ENCODE results near the gene EYS. TPM values are rescaled to one million over a fixed set of nuclear protein-coding genes. Genes with fewer than 3 reads are reported as not detected.

EYS gene
- total RNA-seq, 1 experiment from 2014 or later: not detected

DNA sequence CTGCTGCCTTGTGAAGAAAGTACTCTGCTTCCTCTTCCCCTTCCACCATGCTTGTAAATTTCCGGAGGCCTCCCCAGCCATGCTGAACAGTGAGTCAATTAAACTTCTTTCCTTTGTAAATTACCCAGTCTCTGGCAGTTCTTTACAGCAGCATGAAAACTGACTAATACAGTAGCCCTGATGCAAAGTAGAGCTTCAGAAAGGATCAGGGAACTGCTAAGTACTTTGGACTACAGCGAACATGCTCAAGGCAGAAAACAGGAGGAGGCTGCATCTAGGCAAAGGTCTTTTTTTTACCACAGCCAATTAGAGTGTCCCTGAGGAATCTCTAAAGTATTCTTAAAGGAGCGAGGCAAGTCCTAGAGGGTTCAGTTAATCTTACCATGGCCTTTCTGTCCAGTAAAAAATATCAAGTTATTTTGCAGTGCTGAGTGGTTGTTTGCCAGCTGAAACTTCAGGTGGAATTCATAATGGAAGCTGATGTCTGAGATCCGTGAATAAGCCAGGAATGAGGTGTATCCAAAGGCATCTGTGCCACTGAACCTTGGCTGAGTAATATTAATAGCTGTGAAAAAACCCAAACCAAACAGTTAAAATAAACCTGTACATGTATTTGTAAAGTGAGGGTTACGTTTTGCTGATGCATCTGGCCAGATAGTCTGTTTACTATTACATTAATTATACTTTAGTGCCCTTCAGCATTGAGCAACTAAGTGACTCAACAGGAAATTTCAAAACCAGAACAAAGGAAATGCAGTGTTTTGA lies 1901.0 kb downstream of the EYS start:
- H3K27ac ChIP-seq (ENCODE audit: low read depth, low read length): no peak overlapping the region
- H3K4me2 ChIP-seq (ENCODE audit: low read length): peak overlapping the region; percentile 19
- no peaks in the 10 kb centered on the region for H3K79me2 ChIP-seq (ENCODE audit: insufficient read depth, low read length)
- ChIA-PET POLR2A (interaction anchor here (2.2 kb wide), 1 partner anchor 11 kb away, joined by 7 read pairs; no protein-coding TSS in a partner anchor), CTCF (interaction anchor here (1.9 to 2.2 kb wide), 2 partner anchors 11 to 454 kb away, joined by 8 to 14 read pairs; no protein-coding TSS in a partner anchor), RAD21 (ENCODE audit: low non-redundant PET in 1 of 2, low total read pairs in 2 of 2, uncharacterized antibody in 2 of 2, unreplicated experiment in 2 of 2) (no interaction called here)
- H2AFZ ChIP-seq (ENCODE audit: low read depth, low read length, poor library complexity, severe bottlenecking): no peak overlapping the region
- no peak for DNase-seq (ENCODE audit: low read depth, low spot score)
- H3K9me2 ChIP-seq (ENCODE audit: insufficient read depth): no peaks in the 10 kb centered on the region
- no peak overlapping the region for H3K9ac ChIP-seq (ENCODE audit: low read length)
- H3K4me1 ChIP-seq (ENCODE audit: control insufficient read depth in 1 of 2, insufficient read depth in 2 of 2, low read length in 2 of 2): peaks cover 0 to 27% of the 10 kb centered on the region in 2 experiments; a peak in 2 of 4 replicates
- no peaks in the 10 kb centered on the region for H3K27me3 ChIP-seq (ENCODE audit: insufficient read depth, low read length)
- H3K36me3 ChIP-seq (ENCODE audit: control insufficient read depth in 1 of 2, insufficient read depth in 2 of 2, low read length in 2 of 2): no peaks in the 10 kb centered on the region
- BruUV-seq (replicated peaks): no TSS peak
- peak; percentile 61 for ATAC-seq
- no peaks in the 10 kb centered on the region for H4K20me1 ChIP-seq (ENCODE audit: insufficient read depth)
- H3K4me3 ChIP-seq (replicated peaks in 1 of 2; ENCODE audit: low read depth in 1 of 2, low read length in 2 of 2): no peak overlapping the region
- H3K9me3 ChIP-seq (ENCODE audit: control insufficient read depth in 1 of 2, insufficient read depth in 1 of 2, low read depth in 1 of 2, low read length in 2 of 2): no peaks in the 10 kb centered on the region
- intact Hi-C loops (cut with micrococcal nuclease): no loop called here
- TF ChIP-seq JUND (IDR thresholded peaks at IDR 0.05) (peak; percentile 67), POLR2A (IDR thresholded peaks at IDR 0.05; ENCODE audit: borderline replicate concordance, extremely low read depth, insufficient read depth, insufficient read length) (no peak), ZNF274 (IDR thresholded peaks at IDR 0.05; ENCODE audit: low read depth, low read length) (no peak), FOSL1 (IDR thresholded peaks at IDR 0.05; ENCODE audit: low read depth) (peak; percentile 54), CBX3 (IDR thresholded peaks at IDR 0.05; ENCODE audit: low read depth) (0 out of 2 replicates have a peak, but pooled peaks have one; percentile 15), CEBPB (IDR thresholded peaks at IDR 0.05; ENCODE audit: low read depth) (peak; percentile 92), SP1 (IDR thresholded peaks at IDR 0.05; ENCODE audit: low read depth) (peak; percentile 53), YY1 (IDR thresholded peaks at IDR 0.05; ENCODE audit: extremely low read depth, insufficient replicate concordance, low read depth, low read length) (no peak), ZFX (IDR thresholded peaks at IDR 0.05) (no peak), EGR1 (IDR thresholded peaks at IDR 0.05; ENCODE audit: low read depth) (no peak), EZH2phosphoT487 (IDR thresholded peaks at IDR 0.05; ENCODE audit: borderline replicate concordance) (no peak), ELF1 (IDR thresholded peaks at IDR 0.05; ENCODE audit: borderline replicate concordance, low read depth) (no peak), MAX (IDR thresholded peaks at IDR 0.05) (no peak), TCF7L2 (IDR thresholded peaks at IDR 0.05; ENCODE audit: borderline replicate concordance, extremely low read depth, insufficient read depth, insufficient read length) (peak; percentile 76), POLR2AphosphoS5 (IDR thresholded peaks at IDR 0.05; ENCODE audit: low read depth, low read length) (no peak), SIN3A (IDR thresholded peaks at IDR 0.05; ENCODE audit: low read depth) (no peak)
- TF ChIP-seq, protein P1, sequence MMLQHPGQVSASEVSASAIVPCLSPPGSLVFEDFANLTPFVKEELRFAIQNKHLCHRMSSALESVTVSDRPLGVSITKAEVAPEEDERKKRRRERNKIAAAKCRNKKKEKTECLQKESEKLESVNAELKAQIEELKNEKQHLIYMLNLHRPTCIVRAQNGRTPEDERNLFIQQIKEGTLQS (IDR thresholded peaks at IDR 0.05): no peak
- TF ChIP-seq, protein P2, sequence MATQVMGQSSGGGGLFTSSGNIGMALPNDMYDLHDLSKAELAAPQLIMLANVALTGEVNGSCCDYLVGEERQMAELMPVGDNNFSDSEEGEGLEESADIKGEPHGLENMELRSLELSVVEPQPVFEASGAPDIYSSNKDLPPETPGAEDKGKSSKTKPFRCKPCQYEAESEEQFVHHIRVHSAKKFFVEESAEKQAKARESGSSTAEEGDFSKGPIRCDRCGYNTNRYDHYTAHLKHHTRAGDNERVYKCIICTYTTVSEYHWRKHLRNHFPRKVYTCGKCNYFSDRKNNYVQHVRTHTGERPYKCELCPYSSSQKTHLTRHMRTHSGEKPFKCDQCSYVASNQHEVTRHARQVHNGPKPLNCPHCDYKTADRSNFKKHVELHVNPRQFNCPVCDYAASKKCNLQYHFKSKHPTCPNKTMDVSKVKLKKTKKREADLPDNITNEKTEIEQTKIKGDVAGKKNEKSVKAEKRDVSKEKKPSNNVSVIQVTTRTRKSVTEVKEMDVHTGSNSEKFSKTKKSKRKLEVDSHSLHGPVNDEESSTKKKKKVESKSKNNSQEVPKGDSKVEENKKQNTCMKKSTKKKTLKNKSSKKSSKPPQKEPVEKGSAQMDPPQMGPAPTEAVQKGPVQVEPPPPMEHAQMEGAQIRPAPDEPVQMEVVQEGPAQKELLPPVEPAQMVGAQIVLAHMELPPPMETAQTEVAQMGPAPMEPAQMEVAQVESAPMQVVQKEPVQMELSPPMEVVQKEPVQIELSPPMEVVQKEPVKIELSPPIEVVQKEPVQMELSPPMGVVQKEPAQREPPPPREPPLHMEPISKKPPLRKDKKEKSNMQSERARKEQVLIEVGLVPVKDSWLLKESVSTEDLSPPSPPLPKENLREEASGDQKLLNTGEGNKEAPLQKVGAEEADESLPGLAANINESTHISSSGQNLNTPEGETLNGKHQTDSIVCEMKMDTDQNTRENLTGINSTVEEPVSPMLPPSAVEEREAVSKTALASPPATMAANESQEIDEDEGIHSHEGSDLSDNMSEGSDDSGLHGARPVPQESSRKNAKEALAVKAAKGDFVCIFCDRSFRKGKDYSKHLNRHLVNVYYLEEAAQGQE (IDR thresholded peaks at IDR 0.05; ENCODE audit: low read depth): no peak
- TF ChIP-seq, protein P3, sequence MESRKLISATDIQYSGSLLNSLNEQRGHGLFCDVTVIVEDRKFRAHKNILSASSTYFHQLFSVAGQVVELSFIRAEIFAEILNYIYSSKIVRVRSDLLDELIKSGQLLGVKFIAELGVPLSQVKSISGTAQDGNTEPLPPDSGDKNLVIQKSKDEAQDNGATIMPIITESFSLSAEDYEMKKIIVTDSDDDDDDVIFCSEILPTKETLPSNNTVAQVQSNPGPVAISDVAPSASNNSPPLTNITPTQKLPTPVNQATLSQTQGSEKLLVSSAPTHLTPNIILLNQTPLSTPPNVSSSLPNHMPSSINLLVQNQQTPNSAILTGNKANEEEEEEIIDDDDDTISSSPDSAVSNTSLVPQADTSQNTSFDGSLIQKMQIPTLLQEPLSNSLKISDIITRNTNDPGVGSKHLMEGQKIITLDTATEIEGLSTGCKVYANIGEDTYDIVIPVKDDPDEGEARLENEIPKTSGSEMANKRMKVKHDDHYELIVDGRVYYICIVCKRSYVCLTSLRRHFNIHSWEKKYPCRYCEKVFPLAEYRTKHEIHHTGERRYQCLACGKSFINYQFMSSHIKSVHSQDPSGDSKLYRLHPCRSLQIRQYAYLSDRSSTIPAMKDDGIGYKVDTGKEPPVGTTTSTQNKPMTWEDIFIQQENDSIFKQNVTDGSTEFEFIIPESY (IDR thresholded peaks at IDR 0.05; ENCODE audit: extremely low read depth, insufficient replicate concordance, low read length): no peak
